GM12865 (cell line): Measurements from ENCODE around the gene KRTAP10-10.
"Not testable (repeated sequence)": the region's sequence is repeated elsewhere in the genome, so short reads cannot be mapped to it uniquely, and the experiment has no call there.

Experiments
- DNase-seq: peaks from one replicate; pipeline ENCODE4 v3.0.0; 2010; ENCODE audit warnings: low read depth
- H3K4me3 ChIP-seq: 2 replicates; pipeline ENCODE4 v1.5.1; 2011; ENCODE audit warnings: mild to moderate bottlenecking, low read depth, low read length, control low read depth
- TF ChIP-seq, protein P1 (sequence below): IDR thresholded peaks from 2 replicates; pipeline ENCODE4 v1.5.1; 2011; ENCODE audit warnings: low read length, control low read depth, low read depth, inconsistent platforms; ENCODE audit not compliant: insufficient read depth; ENCODE audit errors: missing control alignments

Gene KRTAP10-10

GRCh38 chr21:44623575-44623974, 13.6 kb upstream of the KRTAP10-10 start:
- no peak for DNase-seq
- TF ChIP-seq, protein P1, sequence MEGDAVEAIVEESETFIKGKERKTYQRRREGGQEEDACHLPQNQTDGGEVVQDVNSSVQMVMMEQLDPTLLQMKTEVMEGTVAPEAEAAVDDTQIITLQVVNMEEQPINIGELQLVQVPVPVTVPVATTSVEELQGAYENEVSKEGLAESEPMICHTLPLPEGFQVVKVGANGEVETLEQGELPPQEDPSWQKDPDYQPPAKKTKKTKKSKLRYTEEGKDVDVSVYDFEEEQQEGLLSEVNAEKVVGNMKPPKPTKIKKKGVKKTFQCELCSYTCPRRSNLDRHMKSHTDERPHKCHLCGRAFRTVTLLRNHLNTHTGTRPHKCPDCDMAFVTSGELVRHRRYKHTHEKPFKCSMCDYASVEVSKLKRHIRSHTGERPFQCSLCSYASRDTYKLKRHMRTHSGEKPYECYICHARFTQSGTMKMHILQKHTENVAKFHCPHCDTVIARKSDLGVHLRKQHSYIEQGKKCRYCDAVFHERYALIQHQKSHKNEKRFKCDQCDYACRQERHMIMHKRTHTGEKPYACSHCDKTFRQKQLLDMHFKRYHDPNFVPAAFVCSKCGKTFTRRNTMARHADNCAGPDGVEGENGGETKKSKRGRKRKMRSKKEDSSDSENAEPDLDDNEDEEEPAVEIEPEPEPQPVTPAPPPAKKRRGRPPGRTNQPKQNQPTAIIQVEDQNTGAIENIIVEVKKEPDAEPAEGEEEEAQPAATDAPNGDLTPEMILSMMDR: no peak
- H3K4me3 ChIP-seq: no peak overlapping the region

DNA sequence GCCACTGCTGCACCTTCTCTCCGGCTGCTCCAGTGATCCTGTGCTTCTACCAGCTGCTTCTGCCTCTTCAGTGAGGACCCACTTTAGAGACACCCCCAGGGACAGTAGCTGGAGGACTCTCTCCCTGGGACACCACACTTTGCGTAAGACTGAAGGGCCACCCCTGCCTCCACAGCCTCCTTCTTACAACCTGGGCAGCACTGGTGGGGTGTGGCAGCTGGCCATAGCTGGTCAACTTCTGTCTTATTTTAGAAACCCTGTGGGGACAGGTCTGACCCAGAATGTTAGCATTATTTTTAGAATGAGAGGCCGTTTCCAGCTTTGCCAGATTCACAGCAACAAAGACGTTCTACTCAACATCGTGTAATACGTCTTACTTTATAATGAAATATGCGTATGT, 11.4 kb upstream of the KRTAP10-10 start:
- H3K4me3 ChIP-seq: no peak overlapping the region
- TF ChIP-seq, protein P1: no peak
- DNase-seq: no peak

- TF ChIP-seq, protein P1: no peak
- no peak overlapping the region for H3K4me3 ChIP-seq
- no peak for DNase-seq
Measured at GRCh38 chr21:44626262-44626661, 10.9 kb upstream of the KRTAP10-10 start.

DNA sequence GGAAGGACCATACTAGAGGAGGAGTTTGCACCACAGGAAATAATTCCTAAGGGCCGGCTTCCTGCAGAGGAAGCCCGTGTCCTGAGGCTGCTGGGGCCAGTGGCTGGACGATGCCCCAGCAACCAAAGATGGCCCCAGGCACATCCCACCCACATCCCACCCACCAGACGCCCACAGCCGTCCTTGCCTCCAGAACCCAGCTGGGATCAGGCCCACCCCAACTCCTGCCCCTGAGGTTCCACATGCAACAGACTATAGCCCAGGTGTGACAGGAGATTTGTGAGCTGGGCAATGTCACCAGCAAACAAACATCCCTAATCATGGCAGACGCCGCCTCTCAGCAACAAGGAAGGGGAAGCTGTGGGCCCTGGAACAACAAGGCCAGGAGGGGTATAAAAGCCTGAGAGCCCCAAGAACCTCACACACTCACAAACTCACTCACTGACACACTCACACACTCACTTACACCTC, 10.4 kb upstream of the KRTAP10-10 start, which contains the start of gene KRTAP10-9:
KRTAP10-9 (plus strand) TSS at position 421 of the 471 bp plus-strand sequence. CDS start 79 bp downstream, outside the sequence.
- DNase-seq: no peak
- H3K4me3 ChIP-seq: no peak within 1 kb of the TSS
- TF ChIP-seq, protein P1: no peak

- H3K4me3 ChIP-seq, DNase-seq: not testable (repeated sequence)
Measured at GRCh38 chr21:44627181-44627822, 9.9 kb upstream of the KRTAP10-10 start.

DNA sequence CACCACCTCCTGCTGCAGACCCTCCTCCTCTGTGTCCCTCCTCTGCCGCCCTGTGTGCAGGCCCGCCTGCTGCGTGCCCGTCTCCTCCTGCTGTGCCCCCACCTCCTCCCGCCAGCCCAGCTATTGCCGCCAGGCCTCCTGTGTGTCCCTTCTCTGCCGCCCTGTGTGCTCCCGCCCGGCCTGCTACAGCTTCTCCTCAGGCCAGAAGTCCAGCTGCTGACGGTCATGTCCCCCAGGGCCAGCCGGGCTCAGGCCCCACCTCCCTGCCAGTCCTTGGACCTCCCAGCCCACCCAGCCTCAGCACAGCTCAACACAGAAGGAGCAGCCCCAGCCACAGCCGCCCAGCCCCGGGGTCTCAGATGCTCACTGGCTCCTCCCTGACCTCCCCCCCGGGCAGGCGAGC, 9.3 kb upstream of the KRTAP10-10 start:
- DNase-seq: not testable (repeated sequence)

DNA sequence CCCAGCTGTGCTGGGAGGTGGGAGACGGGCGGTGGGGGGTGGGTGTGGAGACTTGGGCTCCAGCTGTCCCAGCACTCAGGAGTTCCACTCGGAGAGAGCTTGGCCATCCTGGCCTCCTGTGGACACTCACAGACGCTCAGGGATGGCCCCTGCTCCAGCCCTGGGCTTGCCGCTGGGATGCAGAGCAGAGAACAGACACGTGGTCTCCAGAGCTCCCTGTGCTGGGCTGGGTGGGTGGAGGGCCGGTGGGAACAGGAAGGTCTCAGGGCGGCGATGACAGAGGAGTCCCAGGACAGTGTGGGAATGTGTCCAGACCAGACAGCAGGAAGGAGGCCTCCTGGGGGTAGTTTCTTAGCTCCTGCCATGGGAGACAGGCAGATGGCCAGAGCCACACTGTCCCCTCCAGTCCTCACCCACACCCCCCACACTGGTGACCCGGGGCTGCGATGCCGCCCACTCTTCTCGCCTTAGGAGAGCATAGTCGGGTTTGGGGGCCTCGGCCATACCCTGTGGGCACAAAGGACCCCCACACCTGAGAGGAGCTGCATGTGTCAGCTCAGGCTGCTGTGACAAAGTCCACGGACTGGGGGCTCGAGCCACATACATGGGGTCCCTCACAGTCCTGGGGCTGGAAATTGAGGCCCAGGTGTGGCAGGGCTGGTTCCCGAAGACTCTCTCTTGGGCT, 8.3 kb upstream of the KRTAP10-10 start:
- no peak overlapping the region for H3K4me3 ChIP-seq
- no peak for DNase-seq
- TF ChIP-seq, protein P1: no peak

More for the DNA sequence above, 9.3 kb upstream of the KRTAP10-10 start:
- not testable (repeated sequence) for H3K4me3 ChIP-seq

- DNase-seq: no peak
- TF ChIP-seq, protein P1: no peak
- no peak overlapping the region for H3K4me3 ChIP-seq
Measured at GRCh38 chr21:44630440-44630839, 6.7 kb upstream of the KRTAP10-10 start.
